ENCODE results near the gene DISP3. TPM values are rescaled to one million over a fixed set of nuclear protein-coding genes. Genes with fewer than 3 reads are reported as not detected.

The DISP3 gene
- total and polyA plus RNA-seq, 2 of the 4 experiments (the other 2 are of a cell fraction), result 0.05 TPM; not detected in 1

- Histone ChIP-seq H4K20me1 (ENCODE audit: insufficient read depth, low read length) (no peaks in the 10 kb centered on the region), H3K18ac (ENCODE audit: low read depth, low read length) (no peak overlapping the region), H4K5ac (ENCODE audit: low read depth, low read length) (no peak overlapping the region), H3K36me3 (ENCODE audit: control insufficient read depth, insufficient read depth, low read length) (no peaks in the 10 kb centered on the region), H3K79me1 (ENCODE audit: low read depth in 1 of 2, low read length in 2 of 2) (no peaks in the 10 kb centered on the region), H2BK120ac (ENCODE audit: low read depth, low read length) (no peak overlapping the region), H4K91ac (ENCODE audit: insufficient read depth, low read depth, low read length) (no peak overlapping the region), H2BK5ac (ENCODE audit: low read depth, low read length, poor library complexity, severe bottlenecking) (no peak overlapping the region), H3K4me2 (ENCODE audit: low read depth, low read length) (no peak overlapping the region), H3K4ac (ENCODE audit: low read depth, low read length) (no peak overlapping the region), H2BK20ac (ENCODE audit: low read depth, low read length) (no peak overlapping the region), H3K9ac (ENCODE audit: low read depth, low read length) (no peak overlapping the region), H3K27ac (ENCODE audit: insufficient read depth, low read length) (no peak overlapping the region), H3K14ac (replicated peaks; ENCODE audit: low read depth, low read length) (no peak overlapping the region), H3K56ac (ENCODE audit: extremely low read depth, insufficient read depth, low read length) (no peak overlapping the region), H4K8ac (ENCODE audit: low read depth in 2 of 2, low read length in 2 of 2) (no peak overlapping the region), H2AFZ (replicated peaks; ENCODE audit: low read length, poor library complexity) (no peak overlapping the region), H2AK9ac (replicated peaks; ENCODE audit: low read depth, low read length, poor library complexity) (no peak overlapping the region), H3K23ac (ENCODE audit: low read depth, low read length) (no peak overlapping the region), H3K4me3 (ENCODE audit: insufficient read depth, low read depth, low read length) (no peak overlapping the region), H3K27me3 (ENCODE audit: control insufficient read depth, insufficient read depth, low read length) (peaks cover 1% of the 10 kb centered on the region; the same call in 1 of the 2 replicates), H3K9me3 (ENCODE audit: control insufficient read depth, insufficient read depth, low read length) (peaks cover 15% of the 10 kb centered on the region), H2AK5ac (ENCODE audit: low read depth, low read length) (no peak overlapping the region), H2BK15ac (ENCODE audit: low read depth, low read length) (no peak overlapping the region), H3K4me1 (ENCODE audit: control insufficient read depth, insufficient read depth, low read length) (no peaks in the 10 kb centered on the region), H3K9me1 (ENCODE audit: insufficient read depth, low read length) (no peaks in the 10 kb centered on the region)
- WGBS, 2 experiments (ENCODE audit: extremely low coverage in 2 of 2, insufficient read length in 1 of 2), result 74% methylated on average over 10 of the region's 19 CpGs; no CpG with 5 or more reads in 1 of the 2 experiments
- TF ChIP-seq NFE2L2 (IDR thresholded peaks at IDR 0.05; ENCODE audit: low read depth, low read length) (no peak), MAFK (IDR thresholded peaks at IDR 0.05; ENCODE audit: low read depth, low read length) (no peak), CEBPB (IDR thresholded peaks at IDR 0.05; ENCODE audit: low read depth, low read length) (no peak), USF2 (IDR thresholded peaks at IDR 0.05; ENCODE audit: low read depth, low read length) (no peak), POLR2A (IDR thresholded peaks at IDR 0.05; ENCODE audit: low read depth, low read length) (no peak), RAD21 (IDR thresholded peaks at IDR 0.05; ENCODE audit: low read length) (no peak), FOS (IDR thresholded peaks at IDR 0.05; ENCODE audit: low read depth, low read length) (no peak), SMC3 (IDR thresholded peaks at IDR 0.05; ENCODE audit: low read depth, low read length) (no peak), MXI1 (IDR thresholded peaks at IDR 0.05; ENCODE audit: borderline replicate concordance, low read depth, low read length) (no peak), CHD1 (IDR thresholded peaks at IDR 0.05; ENCODE audit: low read depth, low read length) (no peak), ELK1 (IDR thresholded peaks at IDR 0.05; ENCODE audit: borderline replicate concordance, low read depth, low read length) (no peak), MAZ (IDR thresholded peaks at IDR 0.05; ENCODE audit: borderline replicate concordance, low read depth, low read length) (no peak), RCOR1 (IDR thresholded peaks at IDR 0.05; ENCODE audit: insufficient replicate concordance, low read length) (no peak), CTCF (conservative IDR thresholded peaks at IDR 0.05; ENCODE audit: low read depth, low read length) (no peak), BHLHE40 (IDR thresholded peaks at IDR 0.05; ENCODE audit: low read depth, low read length) (no peak), RFX5 (IDR thresholded peaks at IDR 0.05; ENCODE audit: low read depth, low read length) (no peak)
- in situ Hi-C loops (cut with MboI; ENCODE audit: low sequenced_read_pairs), result no loop called here
- DNase-seq (no peak), ATAC-seq (ENCODE audit: low read depth) (no peak)
- ChIA-PET POLR2A (ENCODE audit: unreplicated experiment) (no interaction called here), CTCF (no interaction called here)
- intact Hi-C loops (cut with micrococcal nuclease), result no loop called here
- dilution Hi-C loops (cut with HindIII; ENCODE audit: low sequenced_read_pairs, unreplicated experiment), result no loop called here
- BruUV-seq (replicated peaks), result no TSS peak
Observed at GRCh38 chr1:11501906-11502485, 23.0 kb downstream of the DISP3 start.

Measured in IMR-90 (cell line).